Measurements from ENCODE around the gene RASAL2.
"Not testable (repeated sequence)": the region's sequence is repeated elsewhere in the genome, so short reads cannot be mapped to it uniquely, and the experiment has no call there.

RASAL2 gene

GRCh38 chr1:178196631-178197030, 102.7 kb downstream of the RASAL2 start:
- H3K9ac ChIP-seq (ENCODE audit: low read length) = no peak overlapping the region
- 0 out of 2 replicates have a peak, but pooled peaks cover 3% of the 10 kb centered on the region for H4K20me1 ChIP-seq (ENCODE audit: low read depth, low read length)
- H3K27ac ChIP-seq (ENCODE audit: low read depth, low read length) = no peak overlapping the region
- no peaks in the 10 kb centered on the region for H3K27me3 ChIP-seq (ENCODE audit: low read length)
- no peaks in the 10 kb centered on the region for H3K79me2 ChIP-seq (ENCODE audit: insufficient read depth, low read length)
- no peaks in the 10 kb centered on the region for H3K9me3 ChIP-seq (ENCODE audit: insufficient read depth, low read length)
- H3K4me3 ChIP-seq (ENCODE audit: insufficient read depth, low read length, poor library complexity, severe bottlenecking) = no peak overlapping the region
- H2AFZ ChIP-seq (ENCODE audit: low read depth, low read length, severe bottlenecking) = no peak overlapping the region
- no peaks in the 10 kb centered on the region for H3F3A ChIP-seq (ENCODE audit: insufficient read depth)
- no peaks in the 10 kb centered on the region for H3K36me3 ChIP-seq (ENCODE audit: low read length)
- no peaks in the 10 kb centered on the region for H3K9me2 ChIP-seq (replicated peaks; ENCODE audit: insufficient read depth, low read length)
- no peak overlapping the region for H3K4me2 ChIP-seq (ENCODE audit: low read depth, low read length, poor library complexity, severe bottlenecking)
- TF ChIP-seq CTCF (IDR thresholded peaks at IDR 0.05; ENCODE audit: insufficient read depth, low read length, poor library complexity, severe bottlenecking) (no peak), EZH2phosphoT487 (conservative IDR thresholded peaks at IDR 0.05; ENCODE audit: low read length) (no peak)

GRCh38 chr1:178202095-178202494, 108.2 kb downstream of the RASAL2 start:
- not testable (repeated sequence) for H3F3A ChIP-seq (ENCODE audit: insufficient read depth); H3K4me3 ChIP-seq (ENCODE audit: insufficient read depth, low read length, poor library complexity, severe bottlenecking); H3K79me2 ChIP-seq (ENCODE audit: insufficient read depth, low read length); H2AFZ ChIP-seq (ENCODE audit: low read depth, low read length, severe bottlenecking); H4K20me1 ChIP-seq (ENCODE audit: low read depth, low read length); H3K4me2 ChIP-seq (ENCODE audit: low read depth, low read length, poor library complexity, severe bottlenecking); H3K9me3 ChIP-seq (ENCODE audit: insufficient read depth, low read length); H3K9me2 ChIP-seq (replicated peaks; ENCODE audit: insufficient read depth, low read length); H3K27ac ChIP-seq (ENCODE audit: low read depth, low read length); H3K27me3 ChIP-seq (ENCODE audit: low read length); H3K36me3 ChIP-seq (ENCODE audit: low read length); H3K9ac ChIP-seq (ENCODE audit: low read length)

GRCh38 chr1:178202546-178202945, 108.6 kb downstream of the RASAL2 start:
- not testable (repeated sequence) for H2AFZ ChIP-seq (ENCODE audit: low read depth, low read length, severe bottlenecking); H3K27ac ChIP-seq (ENCODE audit: low read depth, low read length); H3F3A ChIP-seq (ENCODE audit: insufficient read depth); H3K4me3 ChIP-seq (ENCODE audit: insufficient read depth, low read length, poor library complexity, severe bottlenecking); H3K9me3 ChIP-seq (ENCODE audit: insufficient read depth, low read length); H3K9ac ChIP-seq (ENCODE audit: low read length); H4K20me1 ChIP-seq (ENCODE audit: low read depth, low read length); H3K4me2 ChIP-seq (ENCODE audit: low read depth, low read length, poor library complexity, severe bottlenecking); H3K9me2 ChIP-seq (replicated peaks; ENCODE audit: insufficient read depth, low read length); H3K36me3 ChIP-seq (ENCODE audit: low read length); H3K79me2 ChIP-seq (ENCODE audit: insufficient read depth, low read length); H3K27me3 ChIP-seq (ENCODE audit: low read length)

GRCh38 chr1:178208269-178208856, 114.5 kb downstream of the RASAL2 start:
- not testable (repeated sequence) for H3K9ac ChIP-seq (ENCODE audit: low read length); H3K27me3 ChIP-seq (ENCODE audit: low read length); H4K20me1 ChIP-seq (ENCODE audit: low read depth, low read length); H3F3A ChIP-seq (ENCODE audit: insufficient read depth); H3K4me2 ChIP-seq (ENCODE audit: low read depth, low read length, poor library complexity, severe bottlenecking); H3K36me3 ChIP-seq (ENCODE audit: low read length); H3K9me3 ChIP-seq (ENCODE audit: insufficient read depth, low read length); H3K27ac ChIP-seq (ENCODE audit: low read depth, low read length); H3K79me2 ChIP-seq (ENCODE audit: insufficient read depth, low read length); H2AFZ ChIP-seq (ENCODE audit: low read depth, low read length, severe bottlenecking); H3K9me2 ChIP-seq (replicated peaks; ENCODE audit: insufficient read depth, low read length); H3K4me3 ChIP-seq (ENCODE audit: insufficient read depth, low read length, poor library complexity, severe bottlenecking)

GRCh38 chr1:178209935-178210334, 116.0 kb downstream of the RASAL2 start:
- no peaks in the 10 kb centered on the region for H3K9me3 ChIP-seq (ENCODE audit: insufficient read depth, low read length)
- H3K79me2 ChIP-seq (ENCODE audit: insufficient read depth, low read length) = no peaks in the 10 kb centered on the region
- H3F3A ChIP-seq (ENCODE audit: insufficient read depth) = no peaks in the 10 kb centered on the region
- H3K27ac ChIP-seq (ENCODE audit: low read depth, low read length) = no peak overlapping the region
- H3K9me2 ChIP-seq (replicated peaks; ENCODE audit: insufficient read depth, low read length) = no peaks in the 10 kb centered on the region
- no peak overlapping the region for H2AFZ ChIP-seq (ENCODE audit: low read depth, low read length, severe bottlenecking)
- no peak overlapping the region for H3K4me2 ChIP-seq (ENCODE audit: low read depth, low read length, poor library complexity, severe bottlenecking)
- H3K9ac ChIP-seq (ENCODE audit: low read length) = no peak overlapping the region
- H3K4me3 ChIP-seq (ENCODE audit: insufficient read depth, low read length, poor library complexity, severe bottlenecking) = no peak overlapping the region
- TF ChIP-seq CTCF (IDR thresholded peaks at IDR 0.05; ENCODE audit: insufficient read depth, low read length, poor library complexity, severe bottlenecking) = no peak
- no peak for TF ChIP-seq EZH2phosphoT487 (conservative IDR thresholded peaks at IDR 0.05; ENCODE audit: low read length)
- H3K36me3 ChIP-seq (ENCODE audit: low read length) = peaks cover 6% of the 10 kb centered on the region; the same call in 1 of the 2 replicates
- no peaks in the 10 kb centered on the region for H4K20me1 ChIP-seq (ENCODE audit: low read depth, low read length)
- no peaks in the 10 kb centered on the region for H3K27me3 ChIP-seq (ENCODE audit: low read length)
